Body of pancreas (tissue), 4 donors: ENCODE data around the gene PLET1. TPM values are rescaled to one million over a fixed set of nuclear protein-coding genes. Genes with fewer than 3 reads are reported as not detected.
"Not testable (repeated sequence)": the region's sequence is repeated elsewhere in the genome, so short reads cannot be mapped to it uniquely, and the experiment has no call there.

Source experiments
- ATAC-seq: fragments of 150-250 bp; one replicate; pipeline ENCODE4 v1.9.1; 2016
- DNase-seq, 4 donors: peaks; one replicate each; pipeline ENCODE4 v3.0.0-alpha.2; 2019
- H3K27ac ChIP-seq, 4 donors: fragments of 200-600 bp; sonication (generic); 1 replicate in 3 of 4; 2 replicates in 1 of 4; pipeline versions ENCODE4 v1.5.1 to v1.6.1; 2016 to 2019; ENCODE audit warnings: mild to moderate bottlenecking in 1 of 4, mixed read lengths in 1 of 4, moderate library complexity in 1 of 4
- H3K27me3 ChIP-seq, 2 donors: fragments of 200-600 bp; sonication (generic); one replicate each; pipeline ENCODE4 v1.6.0; 2016; ENCODE audit warnings: mild to moderate bottlenecking in 1 of 2
- H3K36me3 ChIP-seq, 2 donors: fragments of 200-600 bp; sonication (generic); replicated peaks in 1 of 2; 2 replicates each; pipeline ENCODE4 v1.5.1; 2016; ENCODE audit warnings: low read depth in 2 of 2; ENCODE audit not compliant: insufficient read depth in 1 of 2
- H3K4me1 ChIP-seq: fragments of 200-600 bp; sonication (generic); one replicate; pipeline ENCODE4 v1.6.0; 2016
- H3K4me3 ChIP-seq, 2 donors: fragments of 200-600 bp; sonication (generic); 1 replicate in 1 of 2; 2 replicates in 1 of 2; pipeline ENCODE4 v1.5.1; 2016 to 2019
- H3K9me3 ChIP-seq, 3 donors: fragments of 200-600 bp; sonication (generic); 1 replicate in 2 of 3; 2 replicates in 1 of 3; pipeline ENCODE4 v1.5.1; 2016
- CTCF ChIP-seq, 7 experiments: fragments of 450-650 bp in 4 of 7; fragments of 200-600 bp in 3 of 7; sonication (generic) in 3 of 7; IDR thresholded peaks; one replicate each; pipeline ENCODE4 v1.5.1; 2016 to 2019; ENCODE audit warnings: antibody characterized with exemption in 7 of 7
- POLR2A ChIP-seq, 3 donors: fragments of 450-650 bp; IDR thresholded peaks; one replicate each; pipeline ENCODE4 v1.6.1; 2016; ENCODE audit warnings: antibody characterized with exemption in 3 of 3, mild to moderate bottlenecking in 2 of 3
- WGBS, 2 donors: methylation state at CpG; one replicate each; pipeline ENCODE4 v1.1.5; 2017; 5-methylcytosine and 5-hydroxymethylcytosine counted together
- intact Hi-C: fragments of 100-400 bp; cut with DNase I; formaldehyde crosslinking; loops from one replicate; pipeline ENCODE4 v1.15.1; 2023
- small RNA-seq: library from RNA; depleted of rRNA; stranded (forward); fragments of <200 nt; gene quantifications from one replicate; pipeline ENCODE3, GENCODE V24; 2016
- total RNA-seq, 2 donors: library from RNA; depleted of rRNA; stranded (reverse); fragments of >200 nt; gene quantifications; one replicate each; pipeline ENCODE4 v1.1.0, GENCODE V29; 2016

The PLET1 gene
- total RNA-seq, 2 donors from 2014 or later, result not detected

GRCh38 chr11:112200252-112200651, 60.4 kb downstream of the PLET1 start:
- intact Hi-C loops, result no loop called here
- ATAC-seq (no peak), DNase-seq (no peak)
- no peaks in the 10 kb centered on the region for H3K9me3 ChIP-seq
- H3K4me3 ChIP-seq, result no peak overlapping the region
- WGBS, 2 donors, result 24 to 32% methylated on average over 2 of the region's 2 CpGs
- no peaks in the 10 kb centered on the region for H3K27me3 ChIP-seq
- TF ChIP-seq POLR2A (IDR thresholded peaks at IDR 0.05) (no peak), CTCF (IDR thresholded peaks at IDR 0.05) (no peak)
- H3K27ac ChIP-seq, result no peak overlapping the region
- no peaks in the 10 kb centered on the region for H3K36me3 ChIP-seq
- H3K4me1 ChIP-seq, result no peaks in the 10 kb centered on the region

- H3K36me3 ChIP-seq, H3K27ac ChIP-seq, H3K9me3 ChIP-seq, H3K27me3 ChIP-seq, intact Hi-C loops, DNase-seq, H3K4me1 ChIP-seq, H3K4me3 ChIP-seq, ATAC-seq: not testable (repeated sequence)
- 70 to 72% methylated on average over 4 of the region's 4 CpGs for WGBS, 2 donors
These were observed 61.6 kb downstream of the PLET1 start for GRCh38 chr11:112199101-112199500.

Small RNAs within 50 kb of the gene (small RNA-seq; reads per million reads assigned to genes)
- not detected for gene MRPS36P4

Other genes with a start within 250 kb of the PLET1 start
- gene DLAT, start 235.5 kb downstream of the PLET1 start, total RNA-seq, result 10 to 100 TPM; 10.4 to 10.5 TPM
- 1 to 10 TPM in 1 of 2 donors, not detected in 1; 1.3 TPM for gene PIH1D2, start 186.8 kb downstream of the PLET1 start, total RNA-seq
- gene NKAPD1, start 186.6 kb downstream of the PLET1 start, total RNA-seq, result 10 to 100 TPM in 1 of 2 donors, 1 to 10 TPM in 1; 8.3 to 10.5 TPM
- gene TIMM8B, start 174.1 kb downstream of the PLET1 start, total RNA-seq, result 1 to 10 TPM; 7.5 to 9.6 TPM
- gene SDHD, start 174.0 kb downstream of the PLET1 start, total RNA-seq, result 10 to 100 TPM; 27.4 to 68.5 TPM
- 10 to 100 TPM in 1 of 2 donors, 1 to 10 TPM in 1; 3.3 to 22.8 TPM for gene IL18, start 96.8 kb downstream of the PLET1 start, total RNA-seq
- not detected for gene TEX12, start 93.5 kb downstream of the PLET1 start, total RNA-seq
- 1 to 10 TPM; 3.6 to 4.2 TPM for gene BCO2, start 85.3 kb downstream of the PLET1 start, total RNA-seq
- gene PTS, start 34.4 kb downstream of the PLET1 start, total RNA-seq, result 10 to 100 TPM; 20.1 to 25.7 TPM